Dermis blood vessel endothelial cell (primary cell): ENCODE measurements around the gene MMAB. TPM values are rescaled to one million over a fixed set of nuclear protein-coding genes. Genes with fewer than 3 reads are reported as not detected.

Experiments used
- DNase-seq: peaks from one replicate; pipeline ENCODE4 v3.0.0; 2010
- total RNA-seq: library from RNA; depleted of rRNA; stranded (reverse); fragments of >200 nt; gene quantifications from 2 replicates; pipeline ENCODE4 v1.2.3, GENCODE V29; 2014

MMAB gene
- total RNA-seq, 1 donor from 2014 or later = 14.0 TPM

GRCh38 chr12:109582636-109583035 is 9.3 kb upstream of the MMAB start:
- no peak for DNase-seq

GRCh38 chr12:109581856-109582255 is 8.6 kb upstream of the MMAB start:
- DNase-seq = no peak

- DNase-seq = no peak
Observed at GRCh38 chr12:109581334-109581691, 8.0 kb upstream of the MMAB start.

- DNase-seq = no peak
Observed at GRCh38 chr12:109580684-109581333, 7.5 kb upstream of the MMAB start.

GRCh38 chr12:109580272-109580671 is 7.0 kb upstream of the MMAB start:
- no peak for DNase-seq

GRCh38 chr12:109579639-109580038 is 6.3 kb upstream of the MMAB start:
- DNase-seq = no peak

GRCh38 chr12:109578330-109578927 is 5.1 kb upstream of the MMAB start:
- no peak for DNase-seq

- no peak for DNase-seq
Observed at GRCh38 chr12:109577311-109577710, 4.0 kb upstream of the MMAB start.

- no peak for DNase-seq
Observed at GRCh38 chr12:109575683-109576082, 2.4 kb upstream of the MMAB start.

- DNase-seq = no peak
Observed at GRCh38 chr12:109573914-109574244, 575 bp upstream of the MMAB start.

GRCh38 chr12:109572506-109572845 is 828 bp downstream of the MMAB start:
- no peak for DNase-seq

- DNase-seq = no peak
Observed at GRCh38 chr12:109571773-109572505, 1.4 kb downstream of the MMAB start.

- DNase-seq = no peak
Observed at GRCh38 chr12:109568486-109568885, 4.8 kb downstream of the MMAB start.

- DNase-seq = no peak
Observed at GRCh38 chr12:109567967-109568366, 5.3 kb downstream of the MMAB start.

- DNase-seq = no peak
Observed at GRCh38 chr12:109567296-109567695, 6.0 kb downstream of the MMAB start.

GRCh38 chr12:109566424-109566823 is 6.9 kb downstream of the MMAB start:
- DNase-seq = no peak

GRCh38 chr12:109563291-109564284 is 9.7 kb downstream of the MMAB start:
- no peak for DNase-seq

- no peak for DNase-seq
Observed at GRCh38 chr12:109562871-109563270, 10.4 kb downstream of the MMAB start.

- DNase-seq = no peak
Observed at GRCh38 chr12:109561711-109562030, 11.6 kb downstream of the MMAB start.

GRCh38 chr12:109560867-109561710 is 12.2 kb downstream of the MMAB start:
- DNase-seq = no peak

GRCh38 chr12:109559601-109560000 is 13.7 kb downstream of the MMAB start:
- no peak for DNase-seq

GRCh38 chr12:109559200-109559505 is 14.2 kb downstream of the MMAB start:
- no peak for DNase-seq
